GM21423 (cell line): ENCODE results near the gene SLC4A5.
"Not testable (repeated sequence)": the region's sequence is repeated elsewhere in the genome, so short reads cannot be mapped to it uniquely, and the experiment has no call there.

Experiments used
- ATAC-seq: cut with Tn5 transposase; IDR thresholded peaks from one replicate; pipeline ENCODE4 v1.9.1; 2021; ENCODE audit warnings: mild to moderate bottlenecking, moderate library complexity; ENCODE audit not compliant: unreplicated experiment

SLC4A5 gene

GRCh38 chr2:74201596-74201995 lies 141.6 kb downstream of the SLC4A5 start:
- no peak for ATAC-seq

- ATAC-seq = no peak
These were observed 142.0 kb downstream of the SLC4A5 start for GRCh38 chr2:74201196-74201595.

- ATAC-seq = no peak
These were observed 143.3 kb downstream of the SLC4A5 start for GRCh38 chr2:74199871-74200305.

- no peak for ATAC-seq
These were observed 143.9 kb downstream of the SLC4A5 start for GRCh38 chr2:74199275-74199701.

- ATAC-seq = peak; percentile 83
These were observed 144.5 kb downstream of the SLC4A5 start, which contains the start of gene MTHFD2 for GRCh38 chr2:74198461-74199274. Gene MTHFD2 (plus strand): TSS chr2:74198615. CDS start chr2:74198642, 27 bp downstream.

- no peak for ATAC-seq
These were observed 145.2 kb downstream of the SLC4A5 start for GRCh38 chr2:74198023-74198460.

- ATAC-seq = no peak
These were observed 146.2 kb downstream of the SLC4A5 start for GRCh38 chr2:74197049-74197448.

- ATAC-seq = no peak
These were observed 148.4 kb downstream of the SLC4A5 start for GRCh38 chr2:74194799-74195198.

GRCh38 chr2:74191596-74192380 lies 151.4 kb downstream of the SLC4A5 start:
- no peak for ATAC-seq

GRCh38 chr2:74188696-74189095 lies 154.5 kb downstream of the SLC4A5 start:
- no peak for ATAC-seq

- no peak for ATAC-seq
These were observed 155.1 kb downstream of the SLC4A5 start for GRCh38 chr2:74188018-74188601.

GRCh38 chr2:74186706-74187105 lies 156.5 kb downstream of the SLC4A5 start:
- not testable (repeated sequence) for ATAC-seq

- peak; percentile 63 for ATAC-seq
These were observed 157.2 kb downstream of the SLC4A5 start for GRCh38 chr2:74186038-74186437.

GRCh38 chr2:74183878-74184277 lies 159.3 kb downstream of the SLC4A5 start:
- ATAC-seq = no peak

- ATAC-seq = peak; percentile 22
These were observed 161.5 kb downstream of the SLC4A5 start for GRCh38 chr2:74181739-74182138.

GRCh38 chr2:74179063-74179865 lies 164.0 kb downstream of the SLC4A5 start:
- ATAC-seq = peak; percentile 6

- ATAC-seq = peak; percentile 79
These were observed 164.8 kb downstream of the SLC4A5 start, which contains the start of gene MOB1A for GRCh38 chr2:74178211-74179062. Gene MOB1A (minus strand): TSS chr2:74178879. CDS start chr2:74178674, 205 bp downstream.

GRCh38 chr2:74177696-74178095 lies 165.5 kb downstream of the SLC4A5 start:
- ATAC-seq = no peak

- no peak for ATAC-seq
These were observed 168.3 kb downstream of the SLC4A5 start for GRCh38 chr2:74174909-74175308.
